H1 (cell line): Measurements from ENCODE around the gene CHST12. TPM values are rescaled to one million over a fixed set of nuclear protein-coding genes. Genes with fewer than 3 reads are reported as not detected.
A peak's percentile ranks its signal among the peaks of the same experiment; 100 is the strongest.

ENCODE experiments used
- CTCF ChIA-PET: fragments of 300-600 bp; sonication (Branson Sonifier 250); formaldehyde crosslinking; loops from one replicate; lab custom pipeline; 2021; ENCODE audit not compliant: partially characterized antibody; lab: Charles Lee
- POLR2A ChIA-PET: fragments of 300-600 bp; sonication (Branson Sonifier 250); formaldehyde crosslinking; loops from one replicate; lab custom pipeline; 2021; ENCODE audit warnings: inconsistent platforms; ENCODE audit not compliant: partially characterized antibody; lab: Charles Lee
- DNase-seq, 2 experiments: peaks; one replicate each; pipeline versions ENCODE4 v3.0.0 to v3.0.0-alpha.2; 2010 to 2022; ENCODE audit warnings: low spot score in 2 of 2, low read depth in 1 of 2, mixed read lengths in 1 of 2
- FAIRE-seq: peaks from 2 replicates; lab custom pipeline; 2011; peaks lifted over from hg19 to GRCh38; lab: Jason Lieb, UNC
- H2AFZ ChIP-seq: 2 replicates; pipeline ENCODE4 v1.8.1; 2012; ENCODE audit warnings: low read length, inconsistent platforms
- H2AK5ac ChIP-seq: 2 replicates; pipeline ENCODE4 v1.6.1; 2013; ENCODE audit warnings: low read depth, low read length
- H2BK120ac ChIP-seq: replicated peaks from 2 replicates; pipeline ENCODE3; 2013; ENCODE audit warnings: low read depth, low read length, inconsistent platforms
- H2BK12ac ChIP-seq: 2 replicates; pipeline ENCODE4 v1.6.1; 2013; ENCODE audit warnings: low read depth, low read length
- H2BK15ac ChIP-seq: 2 replicates; pipeline ENCODE4 v1.6.1; 2013; ENCODE audit warnings: low read length
- H2BK20ac ChIP-seq: 2 replicates; pipeline ENCODE4 v1.6.1; 2013; ENCODE audit warnings: low read length
- H2BK5ac ChIP-seq: 2 replicates; pipeline ENCODE4 v1.6.1; 2013; ENCODE audit warnings: low read depth, low read length
- H3K14ac ChIP-seq: 2 replicates; pipeline ENCODE4 v1.6.1; 2013; ENCODE audit warnings: inconsistent platforms; ENCODE audit not compliant: insufficient read length
- H3K18ac ChIP-seq: 2 replicates; pipeline ENCODE4 v1.6.1; 2013; ENCODE audit warnings: low read length; ENCODE audit errors: extremely low read depth
- H3K23ac ChIP-seq: 2 replicates; pipeline ENCODE4 v1.6.1; 2013; ENCODE audit warnings: inconsistent platforms; ENCODE audit not compliant: insufficient read length
- H3K23me2 ChIP-seq: 2 replicates; pipeline ENCODE4 v1.6.1; 2013; ENCODE audit warnings: low read depth, low read length
- H3K27ac ChIP-seq: 2 replicates; pipeline ENCODE4 v1.6.1; 2011; ENCODE audit warnings: low read depth, low read length, inconsistent platforms
- H3K27me3 ChIP-seq, 4 experiments: replicated peaks in 1 of 4; 1 replicate in 1 of 4; 2 replicates in 3 of 4; pipeline versions ENCODE4 v1.6.1 to v1.8.1; 2011 to 2013; ENCODE audit warnings: low read length in 3 of 4, mild to moderate bottlenecking in 3 of 4, inconsistent platforms in 2 of 4, mixed read lengths in 2 of 4, moderate library complexity in 1 of 4; ENCODE audit not compliant: control insufficient read depth in 3 of 4, insufficient read depth in 3 of 4; ENCODE audit errors: extremely low read depth in 1 of 4
- H3K36me3 ChIP-seq, 4 experiments: 2 replicates each; pipeline versions ENCODE4 v1.6.1 to v1.8.1; 2011 to 2013; ENCODE audit warnings: mild to moderate bottlenecking in 4 of 4, low read length in 3 of 4, moderate library complexity in 2 of 4, control low read depth in 1 of 4, inconsistent platforms in 1 of 4; ENCODE audit not compliant: insufficient read depth in 4 of 4, control insufficient read depth in 2 of 4
- H3K4ac ChIP-seq: replicated peaks from 2 replicates; pipeline ENCODE3; 2013; ENCODE audit warnings: low read length, low read depth, mixed read lengths, inconsistent platforms; ENCODE audit not compliant: insufficient read length
- H3K4me1 ChIP-seq, 4 experiments: replicated peaks in 1 of 4; 1 replicate in 1 of 4; 2 replicates in 3 of 4; pipeline versions ENCODE4 v1.6.1 to v1.8.1; 2011 to 2013; ENCODE audit warnings: low read length in 3 of 4, inconsistent platforms in 2 of 4, mixed read lengths in 1 of 4; ENCODE audit not compliant: insufficient read depth in 4 of 4, control insufficient read depth in 3 of 4
- H3K4me2 ChIP-seq, 2 experiments: 2 replicates each; pipeline versions ENCODE4 v1.6.1 to v1.8.1; 2011 to 2013; ENCODE audit warnings: low read depth in 2 of 2, low read length in 2 of 2, control low read depth in 1 of 2, inconsistent platforms in 1 of 2, mild to moderate bottlenecking in 1 of 2; ENCODE audit not compliant: insufficient read depth in 1 of 2
- H3K4me3 ChIP-seq, 4 experiments: fragments of 200-600, 300-600 bp in 1 of 4; sonication (generic), shearing (Covaris generic), sonication (Bioruptor Twin) in 1 of 4; 2 replicates each; pipeline versions ENCODE4 v1.5.1 to v1.8.1; 2011 to 2016; ENCODE audit warnings: low read length in 4 of 4, low read depth in 3 of 4, control low read depth in 2 of 4, inconsistent platforms in 2 of 4, mild to moderate bottlenecking in 2 of 4, mixed read lengths in 1 of 4, moderate library complexity in 1 of 4; ENCODE audit not compliant: insufficient read depth in 2 of 4; ENCODE audit errors: extremely low read depth in 1 of 4
- H3K56ac ChIP-seq: replicated peaks from 2 replicates; pipeline ENCODE3; 2013; ENCODE audit warnings: low read depth, mild to moderate bottlenecking, mixed read lengths, low read length, inconsistent platforms; ENCODE audit not compliant: insufficient read length
- H3K79me1 ChIP-seq: 2 replicates; pipeline ENCODE4 v1.6.1; 2013; ENCODE audit warnings: low read depth, low read length, control low read depth
- H3K79me2 ChIP-seq, 2 experiments: 2 replicates each; pipeline versions ENCODE4 v1.6.1 to v1.8.1; 2012 to 2013; ENCODE audit warnings: low read length in 2 of 2, mild to moderate bottlenecking in 2 of 2, inconsistent platforms in 1 of 2; ENCODE audit not compliant: insufficient read depth in 2 of 2, control insufficient read depth in 1 of 2
- H3K9ac ChIP-seq, 4 experiments: replicated peaks in 1 of 4; 1 replicate in 1 of 4; 2 replicates in 3 of 4; pipeline versions ENCODE4 v1.6.1 to v1.8.1; 2011 to 2013; ENCODE audit warnings: low read depth in 3 of 4, low read length in 3 of 4, control low read depth in 2 of 4, mild to moderate bottlenecking in 2 of 4, moderate library complexity in 2 of 4, inconsistent platforms in 1 of 4; ENCODE audit errors: extremely low read depth in 1 of 4
- H3K9me3 ChIP-seq, 2 experiments: 2 replicates each; pipeline versions ENCODE4 v1.6.1 to v1.8.1; 2012 to 2013; ENCODE audit warnings: mild to moderate bottlenecking in 2 of 2, moderate library complexity in 2 of 2, control low read depth in 1 of 2, inconsistent platforms in 1 of 2, low read depth in 1 of 2, low read length in 1 of 2, mixed read lengths in 1 of 2; ENCODE audit not compliant: insufficient read depth in 2 of 2
- H4K20me1 ChIP-seq, 2 experiments: replicated peaks in 1 of 2; 2 replicates each; pipeline versions ENCODE3 to v1.8.1; 2011 to 2013; ENCODE audit warnings: inconsistent platforms in 2 of 2, low read length in 2 of 2, mild to moderate bottlenecking in 1 of 2; ENCODE audit not compliant: insufficient read depth in 2 of 2, control insufficient read depth in 1 of 2
- H4K5ac ChIP-seq: 2 replicates; pipeline ENCODE4 v1.6.1; 2013; ENCODE audit warnings: low read length, low read depth, mixed read lengths, inconsistent platforms; ENCODE audit not compliant: insufficient read length
- H4K8ac ChIP-seq: 2 replicates; pipeline ENCODE4 v1.8.0; 2013; ENCODE audit warnings: mild to moderate bottlenecking, moderate library complexity, low read length, inconsistent platforms; ENCODE audit not compliant: insufficient read depth; ENCODE audit errors: extremely low read depth
- H4K91ac ChIP-seq: replicated peaks from 2 replicates; pipeline ENCODE3; 2013; ENCODE audit warnings: low read length, mixed read lengths, inconsistent platforms; ENCODE audit not compliant: insufficient read length
- BRCA1 ChIP-seq: IDR thresholded peaks from 2 replicates; pipeline ENCODE4 v1.6.1; 2012; ENCODE audit warnings: low read depth, low read length, improper control_type of control experiment
- EZH2 ChIP-seq: fragments of 200-600 bp; sonication (generic); IDR thresholded peaks from 2 replicates; pipeline ENCODE4 v1.7.1; 2012; ENCODE audit warnings: low read depth, mild to moderate bottlenecking, moderate library complexity, low read length, inconsistent platforms; ENCODE audit not compliant: severe bottlenecking
- GTF2F1 ChIP-seq: IDR thresholded peaks from 2 replicates; pipeline ENCODE4 v1.6.1; 2012; ENCODE audit warnings: low read depth, low read length, improper control_type of control experiment, borderline replicate concordance
- HDAC6 ChIP-seq: IDR thresholded peaks from one replicate; pipeline ENCODE4 v1.7.1; 2012; ENCODE audit warnings: low read depth, mild to moderate bottlenecking, inconsistent platforms, low read length, moderate library complexity
- POU5F1 ChIP-seq: IDR thresholded peaks from 2 replicates; pipeline ENCODE4 v1.6.1; 2011; ENCODE audit warnings: low read depth, mild to moderate bottlenecking, low read length, moderate library complexity
- RAD21 ChIP-seq, 2 experiments: IDR thresholded peaks in 1 of 2; conservative IDR thresholded peaks in 1 of 2; 2 replicates each; pipeline ENCODE4 v1.6.1; 2011; ENCODE audit warnings: low read depth in 2 of 2, low read length in 2 of 2, improper control_type of control experiment in 1 of 2, inconsistent platforms in 1 of 2, mild to moderate bottlenecking in 1 of 2, moderate library complexity in 1 of 2
- SIX5 ChIP-seq: IDR thresholded peaks from 2 replicates; pipeline ENCODE4 v1.6.1; 2011; ENCODE audit warnings: mild to moderate bottlenecking, low read depth, low read length
- ZNF274 ChIP-seq: IDR thresholded peaks from 2 replicates; pipeline ENCODE4 v1.7.0; 2012; ENCODE audit warnings: low read length, borderline replicate concordance; ENCODE audit errors: extremely low read depth
- WGBS, 2 experiments: shearing (Covaris generic) in 1 of 2; methylation state at CpG; one replicate each; pipeline versions ENCODE4 v1.1.6 to v1.1.7; 2013 to 2015; ENCODE audit warnings: low lambda C conversion rate in 2 of 2, mixed read lengths in 2 of 2, inconsistent platforms in 1 of 2, low coverage in 1 of 2, missing lambda C conversion rate in 1 of 2; ENCODE audit not compliant: insufficient replicate concordance in 2 of 2, insufficient coverage in 1 of 2, insufficient read length in 1 of 2; ENCODE audit errors: extremely low coverage in 1 of 2, missing lambda C conversion rate in 1 of 2; 5-methylcytosine and 5-hydroxymethylcytosine counted together
- polyA plus RNA-seq, 7 experiments: library from polyadenylated mRNA; depleted of rRNA in 3 of 7; stranded (reverse) in 5 of 7; unstranded in 2 of 7; fragments of >200 nt in 5 of 7; fragments of 200-250 nt in 2 of 7; gene quantifications; 1 replicate in 5 of 7; 2 replicates in 1 of 7; 4 replicates in 1 of 7; pipeline versions ENCODE4 v1.2.1 to v1.2.3, GENCODE V29; 2011 to 2013; ENCODE audit warnings: missing spikeins in 2 of 7, mixed read lengths in 2 of 7
- total RNA-seq: library from RNA; stranded (reverse); fragmentation: NEBNext Ultra II Directional; extraction: Animal tissue kit (Norgen Biotek cat#: 25700); gene quantifications from 2 replicates; pipeline ENCODE4 v1.2.1, GENCODE V29; 2021

The CHST12 gene
- total and polyA plus RNA-seq, 2 of the 8 experiments (the other 6 are each of a cell fraction or from before 2014, with no cell fraction given) = 13.4 to 24.1 TPM

- Histone ChIP-seq H3K79me1 (no peaks in the 10 kb centered on the region), H3K4ac (peak overlapping the region; percentile 38), H4K20me1 (no peaks in the 10 kb centered on the region), H3K4me1 (peaks cover 0 to 21% (median 8%) of the 10 kb centered on the region in 4 experiments; a peak in 5 of 7 replicates), H2BK5ac (peak overlapping the region; percentile 60; the same call in 1 of the 2 replicates), H3K14ac (no peak overlapping the region), H2BK12ac (peak overlapping the region; percentile 65; the same call in 1 of the 2 replicates), H3K18ac (no peak overlapping the region), H3K4me3 (no peak overlapping the region), H4K8ac (peak overlapping the region; percentile 63; the same call in 1 of the 2 replicates), H2BK120ac (no peak overlapping the region), H3K9me3 (no peaks in the 10 kb centered on the region; a peak in 1 of 4 replicates), H3K27ac (no peak overlapping the region), H3K23me2 (no peaks in the 10 kb centered on the region; the same call in 1 of the 2 replicates), H3K36me3 (no peaks in the 10 kb centered on the region), H3K9ac (no peak overlapping the region), H2AFZ (no peak overlapping the region), H3K56ac (no peak overlapping the region), H3K27me3 (no peaks in the 10 kb centered on the region; a peak in 2 of 7 replicates), H2AK5ac (no peak overlapping the region), H3K79me2 (no peaks in the 10 kb centered on the region), H2BK15ac (no peak overlapping the region), H4K91ac (no peak overlapping the region), H4K5ac (no peak overlapping the region), H3K23ac (no peak overlapping the region), H2BK20ac (no peak overlapping the region), H3K4me2 (no peak overlapping the region)
- TF ChIP-seq POU5F1 = no peak
- TF ChIP-seq BRCA1 = no peak
- no peak for TF ChIP-seq HDAC6
- TF ChIP-seq GTF2F1 = no peak
- TF ChIP-seq ZNF274 = no peak
- TF ChIP-seq RAD21 (IDR thresholded peaks at IDR 0.05 in 1 of 2, conservative IDR thresholded peaks at IDR 0.05 in 1 of 2; ENCODE audit: low read depth in 2 of 2, low read length in 2 of 2) = no peak
- no peak for TF ChIP-seq EZH2
- TF ChIP-seq SIX5 = no peak
- ChIA-PET POLR2A (interaction anchor here (0.9 to 2.5 kb wide), 8 partner anchors 8 to 69 kb away, joined by 3 to 11 read pairs (median 4); no protein-coding TSS in a partner anchor), CTCF (interaction anchor here (0.9 to 3.6 kb wide), 11 partner anchors 9 to 125 kb away, joined by 3 to 24 read pairs (median 5); no protein-coding TSS in a partner anchor)
- no peak for DNase-seq
- whole genome bisulfite sequencing, 2 experiments = 88% methylated on average over 20 of the region's 21 CpGs; no CpG with 5 or more reads in 1 of the 2 experiments
- FAIRE-seq = no peak
Observed at GRCh38 chr7:2480070-2480408, 76.6 kb downstream of the CHST12 start.
